Measurements from ENCODE around the gene ATP5F1D.

DNA sequence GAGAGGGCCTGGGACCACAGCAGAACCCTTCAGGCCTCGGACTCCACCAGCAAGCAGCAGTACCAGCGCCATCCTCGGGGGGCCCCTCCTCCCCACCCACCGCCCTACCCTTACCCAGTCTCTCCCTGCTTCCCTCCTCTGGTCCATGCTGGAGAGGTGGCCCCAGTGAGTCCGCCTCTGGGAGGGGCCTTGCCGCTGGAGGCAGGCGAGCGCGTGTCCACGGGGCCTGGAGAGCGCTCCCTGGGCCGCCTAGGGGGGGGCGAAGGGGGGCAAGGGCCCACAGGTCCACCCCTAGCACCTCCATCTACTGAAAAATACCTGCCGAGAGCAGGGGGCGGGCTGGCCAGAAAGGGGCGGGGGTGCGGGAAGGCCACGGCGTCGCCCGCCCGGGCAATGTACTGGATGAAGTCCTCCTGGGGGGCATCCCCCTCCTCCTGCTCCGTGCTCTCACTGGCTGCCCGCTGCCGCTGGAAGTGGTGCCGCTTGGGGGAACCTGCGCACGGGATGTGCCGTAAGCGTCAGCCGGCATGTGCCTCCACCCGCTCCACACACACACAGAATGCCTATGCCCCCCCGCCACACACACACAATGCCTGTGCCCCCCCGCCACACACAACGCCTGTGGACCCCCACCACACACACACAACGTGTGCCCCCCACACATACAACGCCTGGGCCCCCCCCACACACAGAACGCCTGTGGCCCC, 10.6 kb upstream of the ATP5F1D start:
- TF ChIP-seq, protein P1, sequence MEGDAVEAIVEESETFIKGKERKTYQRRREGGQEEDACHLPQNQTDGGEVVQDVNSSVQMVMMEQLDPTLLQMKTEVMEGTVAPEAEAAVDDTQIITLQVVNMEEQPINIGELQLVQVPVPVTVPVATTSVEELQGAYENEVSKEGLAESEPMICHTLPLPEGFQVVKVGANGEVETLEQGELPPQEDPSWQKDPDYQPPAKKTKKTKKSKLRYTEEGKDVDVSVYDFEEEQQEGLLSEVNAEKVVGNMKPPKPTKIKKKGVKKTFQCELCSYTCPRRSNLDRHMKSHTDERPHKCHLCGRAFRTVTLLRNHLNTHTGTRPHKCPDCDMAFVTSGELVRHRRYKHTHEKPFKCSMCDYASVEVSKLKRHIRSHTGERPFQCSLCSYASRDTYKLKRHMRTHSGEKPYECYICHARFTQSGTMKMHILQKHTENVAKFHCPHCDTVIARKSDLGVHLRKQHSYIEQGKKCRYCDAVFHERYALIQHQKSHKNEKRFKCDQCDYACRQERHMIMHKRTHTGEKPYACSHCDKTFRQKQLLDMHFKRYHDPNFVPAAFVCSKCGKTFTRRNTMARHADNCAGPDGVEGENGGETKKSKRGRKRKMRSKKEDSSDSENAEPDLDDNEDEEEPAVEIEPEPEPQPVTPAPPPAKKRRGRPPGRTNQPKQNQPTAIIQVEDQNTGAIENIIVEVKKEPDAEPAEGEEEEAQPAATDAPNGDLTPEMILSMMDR (IDR thresholded peaks at IDR 0.05), result no peak
- TF ChIP-seq POLR2A (IDR thresholded peaks at IDR 0.05), result no peak
- TF ChIP-seq EP300 (IDR thresholded peaks at IDR 0.05), result no peak

Measured in upper lobe of left lung (tissue), 4 donors.